Left lung (tissue), 10 donors: ENCODE measurements around the gene RNF223. TPM values are rescaled to one million over a fixed set of nuclear protein-coding genes. Genes with fewer than 3 reads are reported as not detected.
"Not testable (repeated sequence)": the region's sequence is repeated elsewhere in the genome, so short reads cannot be mapped to it uniquely, and the experiment has no call there.

Experiments
- ATAC-seq: fragments of 200-7000 bp; cut with Tn5 transposase; one replicate; pipeline ENCODE4 v1.9.1; 2020; ENCODE audit warnings: moderate library complexity
- DNase-seq, 4 donors: peaks; one replicate each; pipeline ENCODE4 v3.0.0-alpha.2; 2013 to 2020
- H3K27ac ChIP-seq, 2 donors: fragments of 200-600 bp; sonication (generic) in 1 of 2; one replicate each; pipeline versions ENCODE4 v1.5.0 to v1.8.0; 2020 to 2021
- H3K27me3 ChIP-seq, 2 donors: fragments of 200-600 bp; sonication (generic) in 1 of 2; one replicate each; pipeline versions ENCODE4 v1.5.0 to v1.8.0; 2020 to 2021
- H3K36me3 ChIP-seq, 2 donors: fragments of 200-600 bp; sonication (generic) in 1 of 2; one replicate each; pipeline versions ENCODE4 v1.5.0 to v1.8.0; 2020 to 2021
- H3K4me1 ChIP-seq, 2 donors: fragments of 200-600 bp; one replicate each; pipeline ENCODE4 v1.8.0; 2021
- H3K4me3 ChIP-seq, 2 donors: fragments of 200-600 bp; sonication (generic) in 1 of 2; one replicate each; pipeline versions ENCODE4 v1.5.0 to v1.8.0; 2020 to 2021; ENCODE audit warnings: mild to moderate bottlenecking in 1 of 2
- H3K9me3 ChIP-seq, 2 donors: fragments of 200-600 bp; sonication (generic) in 1 of 2; one replicate each; pipeline versions ENCODE4 v1.5.0 to v1.8.0; 2020 to 2021
- CTCF ChIP-seq, 2 donors: fragments of 200-600 bp; sonication (generic) in 1 of 2; IDR thresholded peaks; one replicate each; pipeline versions ENCODE4 v1.5.0 to v1.8.0; 2021; ENCODE audit warnings: antibody characterized with exemption in 2 of 2
- intact Hi-C, 2 donors: fragments of 100-400 bp; cut with DNase I; formaldehyde crosslinking; loops; one replicate each; pipeline versions ENCODE4 v1.11.2 to v1.14.2; 2022
- polyA plus RNA-seq, 6 donors: library from polyadenylated mRNA; unstranded; fragments of 120-200 nt; gene quantifications; one replicate each; pipeline ENCODE4 v1.2.1, GENCODE V29; 2013; ENCODE audit not compliant: insufficient read length in 6 of 6
- total RNA-seq, 2 donors: library from RNA; stranded (reverse); fragmentation: NEBNext Ultra II Directional; extraction: Animal tissue kit (Norgen Biotek cat#: 25700); gene quantifications; one replicate each; pipeline ENCODE4 v1.2.1, GENCODE V29; 2021
- donor health status: DM: no; HTN: yes; CAD: no.
- donor health status: DM: no; HTN: no; CAD: no.

Gene RNF223
- total and polyA plus RNA-seq, 8 donors = 0.13 to 1.7 (median 0.18) TPM

DNA sequence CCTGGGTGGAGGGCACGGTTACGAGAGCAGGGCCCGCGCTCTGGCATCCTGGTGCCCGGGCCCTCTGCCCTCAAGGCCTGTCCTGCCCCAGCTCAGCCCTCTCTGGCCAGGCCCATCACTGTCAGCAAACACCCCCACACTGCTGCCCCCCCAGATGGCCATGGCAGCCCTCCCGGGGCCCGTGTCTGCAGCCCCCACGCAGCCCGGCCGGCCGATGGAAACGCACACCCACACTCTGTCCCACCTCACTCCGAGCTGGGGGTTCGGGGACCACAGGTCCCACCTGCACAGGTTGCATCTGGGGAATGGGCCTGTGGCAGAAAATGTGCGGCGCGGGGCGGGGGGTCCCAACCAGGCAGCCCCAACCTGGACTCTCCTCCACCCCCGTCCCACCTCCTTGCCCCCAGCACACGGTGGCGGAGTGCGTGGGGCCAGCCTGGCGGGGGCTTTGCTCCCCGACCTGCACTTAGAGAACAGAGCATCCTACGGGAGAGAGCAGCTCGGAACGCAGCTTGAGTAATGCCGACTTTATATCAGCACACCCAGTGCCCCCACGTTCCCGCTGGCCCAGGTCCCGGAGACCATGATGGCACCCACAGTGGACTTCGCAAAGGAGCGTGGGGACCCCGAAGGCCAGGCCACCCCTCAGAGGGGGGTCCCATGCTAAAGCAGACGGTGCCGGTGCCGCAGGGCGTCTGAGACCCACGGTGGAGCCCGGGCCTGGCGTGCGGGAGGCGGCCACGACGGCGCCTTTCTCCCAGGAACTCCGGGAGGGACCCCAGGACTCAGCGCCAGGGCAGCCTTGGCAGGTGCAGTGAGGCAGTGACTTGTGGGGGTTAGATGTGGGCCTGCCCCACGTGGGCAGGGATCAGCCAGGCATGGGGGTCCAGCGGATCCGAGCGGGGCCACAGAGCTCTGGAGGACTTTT, 7.5 kb upstream of the RNF223 start:
- peaks cover 0 to 22% of the 10 kb centered on the region in 2 donors for H3K36me3 ChIP-seq
- no peak overlapping the region for H3K27ac ChIP-seq
- TF ChIP-seq CTCF (IDR thresholded peaks at IDR 0.05) = no peak
- intact Hi-C loops = no loop called here
- H3K4me1 ChIP-seq = peaks cover 11 to 13% of the 10 kb centered on the region in 2 donors
- ATAC-seq (no peak), DNase-seq (peak in 2 of 4 donors; percentile 33 to 75)
- no peaks in the 10 kb centered on the region for H3K9me3 ChIP-seq
- H3K27me3 ChIP-seq = peaks cover 0 to 17% of the 10 kb centered on the region in 2 donors
- no peak overlapping the region for H3K4me3 ChIP-seq

DNA sequence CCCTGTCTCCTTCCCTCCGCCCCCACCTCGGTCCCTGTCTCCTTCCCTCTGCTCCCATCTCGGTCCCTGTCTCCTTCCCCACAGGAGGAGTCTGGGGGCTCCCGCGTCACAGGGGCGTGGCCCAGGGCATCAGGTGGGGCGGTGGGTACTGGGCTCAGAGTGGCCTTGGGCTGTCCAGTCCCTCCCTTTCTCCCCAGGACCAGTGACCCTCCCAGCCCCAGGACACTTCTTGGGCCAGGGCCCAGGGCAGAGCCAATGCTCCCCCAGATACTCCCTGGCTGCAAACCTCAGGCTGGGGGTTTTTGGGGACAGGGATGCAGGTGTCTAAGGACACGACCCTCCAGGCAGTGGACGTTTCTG, 6.8 kb upstream of the RNF223 start:
- ATAC-seq (no peak), DNase-seq (peak in 2 of 4 donors; percentile 26 to 46)
- intact Hi-C loops = no loop called here
- H3K36me3 ChIP-seq = peaks cover 0 to 22% of the 10 kb centered on the region in 2 donors
- no peaks in the 10 kb centered on the region for H3K9me3 ChIP-seq
- TF ChIP-seq CTCF (IDR thresholded peaks at IDR 0.05) = no peak
- H3K27me3 ChIP-seq = peaks cover 0 to 17% of the 10 kb centered on the region in 2 donors
- H3K4me1 ChIP-seq = peaks cover 11 to 13% of the 10 kb centered on the region in 2 donors
- H3K27ac ChIP-seq = no peak overlapping the region
- no peak overlapping the region for H3K4me3 ChIP-seq

- intact Hi-C loops = no loop called here
- H3K4me3 ChIP-seq = peak overlapping the region; percentile 11 to 20
- peaks cover 0 to 22% of the 10 kb centered on the region in 2 donors for H3K36me3 ChIP-seq
- peaks cover 11 to 13% of the 10 kb centered on the region in 2 donors for H3K4me1 ChIP-seq
- TF ChIP-seq CTCF (IDR thresholded peaks at IDR 0.05) = no peak
- peak overlapping the region; percentile 62 to 70 for H3K27ac ChIP-seq
- ATAC-seq (peak; percentile 87), DNase-seq (peak in 2 of 4 donors; percentile 65 to 89)
- H3K27me3 ChIP-seq = peaks cover 0 to 20% of the 10 kb centered on the region in 2 donors
- H3K9me3 ChIP-seq = no peaks in the 10 kb centered on the region
Observed at GRCh38 chr1:1080122-1080757, 6.1 kb upstream of the RNF223 start.

DNA sequence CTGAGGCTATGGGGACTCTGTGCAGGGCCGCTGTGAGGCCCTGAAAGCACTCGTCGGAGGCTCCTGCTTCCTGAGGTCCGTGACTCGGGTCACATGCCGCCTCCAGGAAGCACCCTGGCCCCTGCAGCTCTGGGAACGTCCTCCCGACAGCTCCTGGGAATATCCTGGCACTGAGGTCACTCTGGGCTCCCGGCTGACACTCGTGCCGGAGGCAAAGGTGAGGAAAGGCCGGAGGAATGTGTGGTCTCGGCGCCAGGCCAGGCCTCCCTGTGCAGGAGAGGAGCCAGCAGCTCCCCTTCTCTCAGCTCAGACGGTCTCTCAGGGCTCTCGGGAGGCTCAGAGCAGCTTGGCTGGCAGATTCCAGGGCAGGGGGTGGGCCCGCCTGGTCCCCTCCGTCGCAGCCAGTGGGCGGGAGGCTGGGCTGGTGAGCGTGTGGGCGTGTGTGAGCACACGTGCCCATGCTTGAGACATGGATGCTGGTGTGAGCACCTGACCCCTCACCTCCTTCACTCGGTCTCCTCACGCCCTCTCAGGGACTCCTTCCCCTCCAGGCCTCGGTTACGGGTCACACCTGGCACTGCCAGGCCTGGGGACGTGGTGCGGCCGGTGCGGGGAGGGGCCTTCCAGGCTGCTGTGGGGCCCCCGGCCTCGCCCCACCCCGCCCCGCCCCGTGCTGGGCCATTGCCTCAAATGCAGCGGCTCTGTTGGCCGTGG, 5.5 kb upstream of the RNF223 start:
- Histone ChIP-seq H3K27me3 (peaks cover 0 to 27% of the 10 kb centered on the region in 2 donors), H3K36me3 (peaks cover 0 to 22% of the 10 kb centered on the region in 2 donors), H3K4me1 (peaks cover 11 to 13% of the 10 kb centered on the region in 2 donors), H3K9me3 (no peaks in the 10 kb centered on the region), H3K27ac (peak overlapping the region; percentile 62 to 70), H3K4me3 (peak overlapping the region; percentile 11 to 20)
- intact Hi-C loops = no loop called here
- TF ChIP-seq CTCF (IDR thresholded peaks at IDR 0.05) = no peak
- DNase-seq = peak in 3 of 4 donors; percentile 59 to 90 (median 76)
- ATAC-seq = peak; percentile 84

- ATAC-seq, H3K9me3 ChIP-seq, H3K27ac ChIP-seq, H3K36me3 ChIP-seq, intact Hi-C loops, H3K4me3 ChIP-seq: not testable (repeated sequence)
- DNase-seq = peak in 1 of 4 donors; percentile 10
- Histone ChIP-seq H3K4me1 (peaks cover 11 to 13% of the 10 kb centered on the region in 2 donors), H3K27me3 (peaks cover 0 to 49% of the 10 kb centered on the region in 2 donors)
Observed at GRCh38 chr1:1077396-1077795, 3.3 kb upstream of the RNF223 start.
